GM19397 (cell line): Measurements from ENCODE around the gene SPATA46.

Source experiments
- ATAC-seq: cut with Tn5 transposase; IDR thresholded peaks from one replicate; pipeline ENCODE4 v1.9.1; 2021; ENCODE audit warnings: mild to moderate bottlenecking, moderate library complexity; ENCODE audit not compliant: unreplicated experiment

The SPATA46 gene

DNA sequence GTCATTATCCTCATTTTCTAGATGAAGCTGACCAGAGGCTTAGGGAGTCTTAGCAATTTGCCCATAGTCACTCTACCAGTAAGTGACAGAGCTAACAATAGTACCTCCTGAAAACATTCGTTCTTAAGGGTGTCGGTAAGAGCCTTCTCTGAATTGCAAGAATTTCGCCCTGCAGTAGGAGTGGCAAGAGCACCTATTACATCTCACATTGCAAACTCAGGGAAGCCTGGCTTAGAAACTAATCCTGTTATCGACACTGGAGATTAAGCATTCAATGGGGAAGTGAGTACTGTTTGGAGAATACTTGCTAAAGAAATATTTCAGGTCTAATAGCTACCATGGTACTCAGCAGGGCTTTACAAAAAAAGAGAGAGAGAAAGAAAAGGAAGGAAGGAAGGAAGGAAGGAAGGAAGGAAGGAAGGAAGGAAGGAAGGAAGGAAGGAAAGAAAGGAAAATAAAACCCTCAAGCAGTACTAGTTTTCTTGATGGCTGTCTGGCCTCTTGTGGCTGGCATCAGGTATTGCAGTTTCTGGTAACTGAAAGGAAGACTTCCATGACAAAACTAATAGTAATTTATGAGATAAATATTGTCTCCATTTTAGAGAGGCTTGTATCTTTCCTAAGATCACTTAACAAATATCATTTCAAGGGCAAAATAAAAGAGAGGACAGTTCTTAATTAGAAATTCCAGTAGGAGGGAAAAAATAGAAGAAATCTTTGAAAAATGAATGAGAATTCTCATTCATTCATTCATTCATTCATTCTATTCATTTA lies 15.3 kb upstream of the SPATA46 start:
- ATAC-seq: no peak

DNA sequence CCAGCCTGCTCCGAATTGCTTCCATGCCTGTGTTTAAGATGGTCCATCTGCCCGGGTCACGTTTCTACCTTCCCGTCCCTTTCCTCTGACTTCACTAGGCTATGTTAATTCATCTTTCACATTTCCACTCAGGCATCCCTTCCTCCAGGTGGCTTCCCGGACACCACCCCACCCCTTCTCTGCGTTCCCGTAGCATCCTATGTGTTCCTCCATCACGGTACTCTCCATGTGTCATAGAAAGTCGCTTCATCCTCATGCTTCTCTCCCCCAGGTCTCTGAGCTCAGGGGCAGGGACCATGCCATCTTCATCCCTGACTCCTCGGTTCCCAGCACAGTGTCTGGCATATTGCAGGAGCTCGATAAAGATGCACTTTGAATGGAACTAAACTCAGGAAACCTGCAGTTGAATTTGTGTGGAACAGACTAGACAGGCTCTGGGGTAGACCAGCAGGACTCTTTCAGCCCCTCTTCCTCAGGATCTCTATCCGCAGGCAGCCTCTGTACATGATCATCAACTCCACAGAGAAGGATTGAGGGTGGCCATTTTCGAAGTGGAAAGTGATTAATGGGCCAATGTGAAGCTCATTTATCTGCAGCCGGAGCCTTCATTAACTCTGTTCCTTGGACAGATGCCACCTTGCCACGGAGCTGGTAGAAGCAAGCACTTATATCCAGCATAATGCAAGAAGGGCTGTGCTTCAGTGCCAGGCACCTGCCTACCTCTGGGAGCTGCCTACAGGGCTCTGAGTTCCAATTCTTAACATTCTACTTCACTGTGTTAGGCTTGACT lies 13.9 kb upstream of the SPATA46 start:
- no peak for ATAC-seq

DNA sequence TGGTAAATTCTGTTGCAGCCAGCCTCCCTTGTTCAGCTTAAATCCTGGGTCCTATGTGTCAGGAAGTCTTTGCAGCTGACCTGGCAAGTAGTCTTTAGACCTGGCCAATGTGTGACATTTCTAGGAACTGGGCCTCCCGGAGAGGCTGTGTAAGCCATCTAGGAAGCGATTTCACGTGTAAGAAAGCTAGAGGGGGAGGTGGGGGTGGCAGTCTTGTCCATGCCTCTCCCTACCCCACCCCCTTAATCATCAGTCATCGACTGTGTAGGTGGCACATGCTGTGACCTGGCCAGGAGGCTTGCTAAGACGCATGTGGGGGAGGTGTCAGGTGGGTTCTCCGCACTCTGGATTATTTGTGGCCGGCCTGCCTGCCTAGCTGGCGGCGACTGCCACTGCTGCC lies 13.3 kb upstream of the SPATA46 start:
- no peak for ATAC-seq

DNA sequence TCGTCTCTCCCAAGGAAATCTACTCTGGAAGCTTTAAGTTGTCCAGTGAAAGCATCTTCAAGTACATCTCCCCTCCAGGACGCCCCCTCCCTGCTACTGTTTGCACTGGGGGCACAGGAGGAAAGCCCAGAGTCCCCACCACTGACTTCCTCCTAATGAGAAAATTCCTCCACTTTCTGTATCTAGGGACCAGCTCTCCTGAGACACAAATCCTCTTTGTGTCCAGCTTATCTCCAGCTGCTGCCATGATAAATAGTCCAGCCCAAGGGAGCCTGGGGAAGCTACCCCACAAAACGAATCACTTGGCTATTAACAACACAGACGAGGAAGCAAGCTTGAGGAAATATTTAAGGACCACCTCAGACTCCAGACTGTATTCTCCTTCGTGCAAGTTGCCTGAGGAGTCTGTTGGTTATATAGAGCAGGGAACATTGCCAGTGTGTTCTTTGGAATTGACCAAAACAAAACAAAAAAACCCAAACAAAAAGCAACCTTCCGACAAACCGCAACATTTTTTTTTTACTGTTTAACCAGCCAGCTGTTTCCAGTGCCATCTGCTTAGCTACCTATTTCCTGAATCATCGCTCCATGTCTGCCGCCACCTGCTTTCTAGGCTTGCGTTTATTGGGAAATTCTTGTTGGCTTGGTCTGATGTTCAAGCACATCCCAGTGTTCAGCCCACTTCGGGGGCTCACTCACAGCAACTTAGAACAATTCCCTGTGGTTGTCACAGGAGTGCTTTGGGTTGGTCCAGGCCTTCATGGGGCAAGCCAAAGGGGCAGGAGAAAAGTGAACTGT lies 12.6 kb upstream of the SPATA46 start:
- no peak for ATAC-seq

DNA sequence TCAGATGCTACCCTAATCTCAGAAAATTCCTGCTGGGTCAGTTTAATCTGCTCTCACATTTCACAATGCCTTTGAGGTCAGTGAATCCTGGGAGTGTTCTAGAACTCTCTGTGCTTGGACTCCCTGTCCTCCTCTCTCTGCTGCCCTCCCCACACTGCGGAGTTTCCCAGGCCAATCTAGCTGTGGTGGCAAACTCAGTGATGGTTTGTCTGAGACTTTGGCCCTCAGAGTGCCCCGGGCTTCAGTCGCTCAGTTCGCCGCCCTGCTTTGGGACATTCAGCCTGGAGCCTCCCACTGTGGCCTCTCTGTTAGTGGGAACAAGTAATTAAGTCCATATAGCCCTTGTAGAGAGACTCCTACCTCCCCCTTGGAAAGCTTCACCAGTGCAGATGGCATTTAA lies 12.0 kb upstream of the SPATA46 start:
- no peak for ATAC-seq

DNA sequence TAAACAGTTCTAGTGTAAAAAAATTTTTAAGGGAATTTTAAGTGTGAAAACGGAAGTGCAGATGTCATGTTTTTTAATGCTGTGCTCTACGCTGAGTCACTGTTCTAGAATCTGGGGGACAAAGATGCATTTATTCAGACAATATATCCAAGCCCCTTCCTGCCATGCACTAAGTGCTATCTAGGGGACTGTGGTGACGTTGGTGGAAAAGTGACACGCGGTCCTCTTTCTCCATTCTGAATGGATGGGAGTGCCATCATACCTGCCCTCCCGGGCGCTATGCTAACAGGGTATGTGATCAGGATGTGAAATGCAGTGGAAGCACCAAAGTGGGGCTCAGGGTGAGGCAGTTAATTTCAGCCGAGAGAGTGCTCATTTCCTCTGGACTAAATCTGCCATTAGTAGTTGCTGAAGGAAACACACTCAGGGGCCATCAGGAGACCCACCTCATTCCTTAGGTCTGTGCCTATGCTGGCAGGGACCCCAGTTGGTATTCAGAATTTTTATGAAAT lies 11.5 kb upstream of the SPATA46 start:
- no peak for ATAC-seq

DNA sequence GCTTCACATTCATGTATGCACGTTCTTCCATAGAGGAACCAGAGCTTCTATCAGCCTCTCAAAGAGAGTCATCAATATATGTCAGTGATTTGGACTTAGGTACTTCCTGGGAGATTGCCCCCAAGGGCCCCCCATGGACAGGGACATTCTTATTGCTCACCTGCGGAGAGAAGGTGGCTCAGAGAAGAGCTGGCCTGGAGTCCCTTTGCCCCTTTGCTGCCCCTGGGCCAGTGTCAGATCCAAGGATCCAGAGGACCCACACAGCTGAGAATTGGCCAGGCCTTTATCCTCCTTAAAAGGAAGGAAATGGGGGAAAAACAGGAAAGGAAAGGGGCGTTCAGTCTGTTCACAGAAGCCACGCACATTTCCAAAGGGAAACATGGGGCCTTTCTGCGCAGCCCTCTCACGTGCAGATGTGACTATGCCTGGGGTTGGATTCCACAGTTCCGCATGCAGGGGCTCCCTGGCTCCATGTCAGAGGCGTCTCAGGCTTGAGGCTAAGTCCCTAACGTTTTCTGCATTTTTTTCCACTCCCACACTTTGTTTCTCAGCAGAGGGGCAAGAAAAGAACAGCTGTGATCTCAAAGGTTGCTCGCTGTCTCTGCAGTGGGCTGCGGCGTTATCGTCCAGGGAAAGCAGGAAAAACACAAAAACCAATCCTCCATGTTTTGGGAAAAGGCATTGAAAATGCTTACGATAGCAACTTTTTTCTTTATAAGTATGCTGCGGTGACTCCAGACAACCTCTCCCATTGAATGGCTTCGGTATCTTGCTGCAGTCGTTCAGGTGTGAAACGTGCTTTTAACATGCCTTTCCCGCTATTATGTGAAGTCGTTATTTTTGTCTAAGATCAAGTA lies 10.8 kb upstream of the SPATA46 start:
- no peak for ATAC-seq

DNA sequence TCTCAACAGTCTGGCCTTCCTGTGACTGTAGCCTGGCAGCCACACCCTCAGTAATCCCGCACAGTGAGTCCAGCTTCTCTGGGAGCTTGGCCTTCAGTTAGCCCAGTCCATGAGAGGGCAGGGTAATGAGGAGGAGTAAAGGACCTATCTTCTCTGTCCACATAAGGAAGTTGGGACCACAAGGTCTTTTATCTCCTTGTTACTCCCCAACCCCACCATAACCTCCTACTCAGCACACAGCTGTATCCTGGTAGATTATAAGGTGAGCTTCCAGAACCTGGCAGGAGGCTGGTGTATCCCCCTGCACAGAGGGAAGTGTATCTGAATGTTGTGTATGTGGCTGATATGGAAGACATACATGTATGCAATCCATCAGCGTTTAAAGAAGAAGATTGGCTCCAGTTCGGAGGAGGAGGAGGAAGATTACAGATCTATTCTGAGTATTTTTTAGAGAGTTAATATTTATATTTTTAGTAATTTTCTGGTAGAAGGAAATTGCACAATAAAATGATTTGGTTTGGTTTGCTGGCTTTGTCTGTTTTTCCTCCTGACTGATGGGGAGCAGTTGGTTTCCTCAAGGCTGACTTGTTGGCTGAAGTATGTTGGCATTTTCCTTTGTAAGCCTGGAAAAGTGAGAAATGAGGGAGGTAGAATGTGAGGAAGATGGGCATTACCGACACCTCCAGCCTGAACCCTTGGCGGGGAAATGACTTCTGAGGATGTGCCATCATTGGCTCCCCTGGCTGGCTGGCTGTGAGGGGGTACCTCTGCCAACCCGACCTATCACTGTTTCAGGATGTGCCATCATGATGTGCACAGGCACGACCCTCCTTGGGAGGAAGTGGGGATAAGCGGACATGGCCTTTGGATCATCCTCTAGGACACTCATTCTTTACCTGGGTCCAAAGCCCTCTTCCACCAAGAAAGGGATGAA lies 9.9 kb upstream of the SPATA46 start:
- ATAC-seq: no peak

DNA sequence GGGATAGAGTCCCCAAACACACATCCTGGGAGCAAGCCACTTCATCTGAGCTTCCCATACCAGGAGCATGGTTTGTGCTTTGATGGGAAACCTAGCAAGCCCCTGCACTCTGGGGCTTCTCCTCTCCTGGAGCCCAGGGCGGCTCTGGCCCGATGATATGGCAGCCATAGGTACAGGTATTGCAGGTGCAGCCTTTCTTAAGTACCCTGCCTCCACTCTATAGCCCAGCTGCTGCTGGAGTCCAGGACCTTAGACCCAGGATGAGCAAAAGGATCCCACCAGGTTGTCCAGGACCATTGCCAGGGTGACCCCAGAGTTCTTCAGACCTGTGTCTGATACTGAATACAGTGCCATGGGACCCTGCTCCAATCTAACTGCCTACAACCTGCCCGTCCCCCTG lies 9.0 kb upstream of the SPATA46 start:
- ATAC-seq: no peak

DNA sequence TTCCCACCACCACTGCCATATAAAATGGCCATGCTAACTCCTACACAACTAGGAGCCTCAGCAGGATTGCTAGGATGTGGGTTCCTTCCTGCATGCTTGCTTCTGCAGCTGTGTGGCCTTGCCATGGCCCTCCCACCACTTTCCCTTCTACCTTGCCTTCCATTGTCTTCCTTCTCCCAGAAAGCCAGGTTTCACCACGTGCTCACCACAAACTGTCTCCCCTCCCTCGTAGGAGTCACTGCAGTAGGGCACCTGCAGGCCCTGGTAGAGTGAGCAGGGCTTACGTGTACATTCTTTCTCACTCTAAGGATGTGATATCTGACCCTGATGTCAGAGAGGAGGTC lies 8.6 kb upstream of the SPATA46 start:
- ATAC-seq: no peak

DNA sequence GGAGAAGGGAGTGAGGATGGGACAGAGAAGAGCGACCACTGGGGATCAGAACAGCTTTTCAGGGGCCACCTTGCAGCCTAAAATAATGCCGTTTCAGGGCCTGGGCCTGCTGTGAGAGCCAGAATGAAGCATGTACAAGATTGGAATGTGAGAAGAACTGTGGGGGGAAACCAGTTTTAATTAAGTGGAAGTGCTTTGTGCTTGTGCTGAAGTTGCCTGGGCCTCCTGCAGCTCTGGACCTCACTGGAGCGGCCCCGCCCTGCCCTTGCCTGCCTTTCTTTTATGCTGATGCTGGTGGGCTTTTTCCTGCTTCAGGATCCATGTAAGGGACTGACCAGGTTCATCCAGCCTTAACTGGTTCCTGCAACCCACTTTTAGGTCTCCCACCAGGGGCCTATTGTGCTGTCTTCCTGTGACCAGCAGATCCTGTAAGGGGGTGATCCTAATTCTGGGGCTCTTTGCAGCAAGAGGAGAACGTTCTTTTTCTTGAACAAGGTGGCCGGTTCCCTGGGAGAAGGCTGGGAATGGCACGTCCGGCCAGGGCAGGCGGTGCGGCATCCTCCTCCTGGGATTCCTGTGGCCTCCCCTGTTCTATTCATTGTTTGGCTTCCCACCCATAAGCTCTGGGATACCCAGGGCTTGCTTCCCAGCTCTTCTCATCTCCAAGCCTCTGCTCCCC lies 8.1 kb upstream of the SPATA46 start:
- ATAC-seq: no peak

DNA sequence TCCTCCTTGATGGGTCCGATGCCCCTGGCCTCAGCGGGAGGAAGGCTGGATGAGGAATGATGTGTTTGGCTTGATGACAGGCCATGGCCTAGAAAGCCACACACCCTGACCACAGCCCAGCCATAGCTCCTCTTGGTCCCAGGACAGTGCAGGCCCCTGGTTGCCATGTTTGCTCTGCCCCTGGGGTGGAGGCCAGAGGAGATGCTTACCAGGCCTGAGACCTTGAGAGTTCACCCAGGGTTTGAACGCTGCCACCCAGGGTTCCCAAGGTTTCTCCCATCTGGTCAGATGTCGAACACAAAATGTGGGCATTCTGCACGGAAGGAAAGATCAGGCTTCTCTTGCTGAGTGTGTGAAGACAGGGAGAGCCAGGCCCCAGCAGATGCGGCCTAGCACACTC lies 7.5 kb upstream of the SPATA46 start:
- ATAC-seq: no peak

DNA sequence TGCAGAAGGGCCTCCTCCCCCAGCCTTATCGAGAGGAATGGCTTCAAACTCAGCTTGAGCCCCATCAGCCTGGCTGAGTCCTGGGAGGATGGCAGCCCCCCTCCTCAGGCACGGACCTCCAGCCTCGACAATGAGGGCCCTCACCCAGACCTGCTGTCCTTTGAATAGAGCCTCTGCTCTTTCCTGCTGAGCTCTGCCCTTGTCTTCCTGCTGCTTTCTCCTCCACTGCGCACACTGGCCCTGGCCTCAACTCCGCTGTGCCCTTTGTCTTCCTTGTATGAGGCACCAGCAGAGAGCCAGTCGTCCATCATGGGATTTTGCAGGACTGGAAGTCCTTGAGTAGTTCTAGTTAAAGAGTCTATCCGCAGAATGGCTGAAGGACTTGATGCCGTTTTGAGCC lies 6.9 kb upstream of the SPATA46 start:
- ATAC-seq: no peak

DNA sequence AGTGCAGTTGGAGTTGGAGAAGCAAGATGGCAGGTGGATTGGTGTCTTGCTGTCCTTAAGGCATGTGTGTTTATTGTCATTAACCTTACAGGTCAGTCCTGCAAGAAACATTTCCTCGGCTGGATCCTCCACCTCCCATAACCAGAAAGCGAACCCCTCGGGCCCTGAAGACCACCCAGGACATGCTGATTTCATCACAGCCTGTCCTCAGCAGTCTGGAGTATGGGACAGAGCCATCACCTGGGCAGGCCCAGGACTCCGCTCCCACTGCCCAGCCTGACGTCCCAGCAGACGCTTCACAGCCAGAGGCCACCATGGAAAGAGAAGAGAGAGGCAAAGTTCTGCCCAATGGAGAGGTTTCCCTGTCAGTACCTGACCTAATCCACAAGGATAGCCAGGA lies 6.4 kb upstream of the SPATA46 start:
- no peak for ATAC-seq

DNA sequence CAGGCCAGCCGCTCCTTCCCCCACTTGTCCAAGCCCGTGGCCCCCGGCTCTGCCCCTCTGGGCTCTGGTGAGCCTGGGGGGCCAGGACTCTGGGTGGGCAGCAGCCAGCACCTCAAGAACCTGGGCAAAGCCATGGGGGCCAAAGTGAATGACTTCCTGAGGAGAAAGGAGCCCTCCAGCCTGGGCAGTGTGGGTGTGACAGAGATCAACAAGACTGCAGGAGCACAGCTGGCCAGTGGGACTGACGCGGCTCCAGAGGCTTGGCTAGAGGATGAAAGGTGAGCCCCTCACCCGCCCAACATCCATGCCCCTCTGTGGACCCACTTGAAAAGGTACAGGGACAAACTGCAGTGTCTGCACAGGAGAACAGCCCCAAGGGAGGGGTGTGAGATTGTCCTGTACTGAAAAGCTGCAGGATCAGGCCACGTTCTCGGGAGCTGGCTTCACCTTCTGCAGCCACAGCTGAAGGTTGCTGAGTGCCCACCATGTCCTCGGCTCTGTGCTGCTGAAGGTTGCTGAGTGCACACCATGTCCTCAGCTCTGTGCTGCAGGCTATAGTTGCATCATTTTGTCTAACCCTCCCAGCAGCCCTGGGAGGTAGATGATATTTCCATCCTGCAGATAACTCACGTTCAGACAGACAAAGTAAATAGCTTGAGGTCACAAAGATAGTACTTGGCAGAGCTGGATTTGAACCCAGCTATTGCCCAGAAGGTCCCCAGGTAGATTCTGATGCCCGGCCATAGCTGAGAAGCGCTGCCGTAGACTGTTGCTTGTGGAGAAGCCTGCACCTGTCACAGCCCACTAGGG lies 5.5 kb upstream of the SPATA46 start:
- no peak for ATAC-seq

DNA sequence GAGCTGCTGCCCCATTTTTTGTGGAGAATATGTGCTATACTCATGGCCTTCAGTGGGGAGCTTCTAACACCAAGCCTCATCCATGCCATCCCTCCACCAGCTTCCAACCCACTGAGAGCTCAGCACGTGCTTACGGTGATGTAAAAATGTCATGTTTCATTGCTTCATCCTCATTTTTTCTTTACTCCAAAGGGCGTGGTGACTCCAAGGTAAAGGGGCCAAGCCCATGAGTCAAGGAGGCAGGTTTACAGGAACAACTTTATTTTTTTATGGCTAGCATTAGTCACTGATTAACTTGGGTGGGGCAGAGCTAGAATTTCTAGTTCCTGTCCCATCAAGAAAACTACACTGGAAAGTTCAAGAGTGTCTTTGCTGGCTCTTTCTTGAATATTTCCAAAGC lies 4.7 kb upstream of the SPATA46 start, which contains the start of gene C1orf226:
TSS of gene C1orf226 (plus strand) at position 346 of the 400 bp plus-strand sequence. CDS start 174 bp downstream, outside the sequence.
- no peak for ATAC-seq

DNA sequence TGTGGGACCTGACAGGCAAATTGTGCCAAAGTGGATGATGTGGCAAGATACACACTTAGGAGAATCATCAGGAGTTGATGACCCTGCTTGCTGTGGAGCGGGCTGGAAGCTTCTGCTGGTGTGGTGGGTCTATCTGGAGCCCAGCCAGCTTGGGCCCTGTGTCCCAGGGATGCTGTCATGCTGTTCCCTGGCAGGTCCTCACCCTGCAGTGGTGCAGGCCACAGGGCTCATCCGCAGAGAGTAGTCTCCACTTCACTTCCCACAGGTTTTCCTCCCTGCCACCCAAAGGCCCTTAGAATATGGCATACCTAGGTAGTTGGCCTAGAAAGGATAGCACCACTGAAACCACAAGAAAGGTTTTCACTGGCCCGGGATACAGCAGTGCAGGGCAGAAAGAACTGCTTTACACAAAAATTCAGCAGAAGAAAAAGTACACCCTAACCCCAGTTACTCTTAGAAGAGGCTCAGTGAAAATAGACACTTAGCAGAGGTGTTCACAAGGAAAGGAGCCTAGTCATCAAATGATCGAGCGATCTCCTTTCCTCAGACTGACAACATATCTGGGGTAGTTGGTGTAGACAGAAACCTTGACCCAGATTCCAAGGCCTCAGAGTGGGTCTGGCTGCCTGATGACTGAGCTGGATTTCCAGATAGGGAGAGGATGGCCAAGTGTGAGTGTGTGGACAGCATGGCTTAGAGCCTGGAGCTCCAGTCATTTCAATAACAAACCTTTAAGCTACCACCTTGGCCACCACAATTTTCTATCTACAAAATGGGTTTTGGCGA lies 3.6 kb upstream of the SPATA46 start:
- ATAC-seq: no peak
